Cardiac fibroblast (primary cell): ENCODE results near the gene UVSSA.

Source experiments
- DNase-seq, 2 donors: peaks; one replicate each; pipeline versions ENCODE4 v3.0.0 to v3.0.0-alpha.2; 2010; ENCODE audit warnings: low read depth in 2 of 2
- H3K4me3 ChIP-seq, 2 donors: replicated peaks in 1 of 2; 1 replicate in 1 of 2; 2 replicates in 1 of 2; pipeline ENCODE4 v1.5.1; 2011; ENCODE audit warnings: low read depth in 2 of 2, low read length in 2 of 2, mild to moderate bottlenecking in 2 of 2, moderate library complexity in 1 of 2
- TF ChIP-seq, protein P1 (sequence below): IDR thresholded peaks from one replicate; pipeline ENCODE4 v1.5.1; 2011; ENCODE audit warnings: low read depth, mild to moderate bottlenecking, low read length, inconsistent platforms

UVSSA gene

DNA sequence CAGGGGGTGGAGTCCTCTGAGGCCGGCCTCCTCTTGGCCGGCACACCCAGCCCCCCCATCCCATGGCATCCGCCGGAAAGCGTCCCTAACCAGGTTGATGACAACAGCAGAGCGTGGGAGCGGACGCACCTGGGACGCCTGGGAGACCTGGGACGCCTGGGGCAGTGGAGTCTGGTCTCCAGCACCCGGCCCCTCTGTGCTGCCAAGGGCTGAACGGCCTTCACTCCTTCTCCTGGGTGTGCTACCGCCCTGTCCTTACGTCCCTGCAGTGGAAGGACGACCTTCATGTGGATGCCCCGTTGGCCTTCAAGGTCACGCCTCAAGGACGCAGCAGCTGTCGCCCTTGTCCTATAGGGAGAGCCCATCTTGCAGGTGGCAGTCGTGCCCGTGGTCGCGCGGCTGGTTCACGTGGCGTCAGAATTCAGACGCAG is 32.4 kb downstream of the UVSSA start:
- DNase-seq: no peak
- TF ChIP-seq, protein P1, sequence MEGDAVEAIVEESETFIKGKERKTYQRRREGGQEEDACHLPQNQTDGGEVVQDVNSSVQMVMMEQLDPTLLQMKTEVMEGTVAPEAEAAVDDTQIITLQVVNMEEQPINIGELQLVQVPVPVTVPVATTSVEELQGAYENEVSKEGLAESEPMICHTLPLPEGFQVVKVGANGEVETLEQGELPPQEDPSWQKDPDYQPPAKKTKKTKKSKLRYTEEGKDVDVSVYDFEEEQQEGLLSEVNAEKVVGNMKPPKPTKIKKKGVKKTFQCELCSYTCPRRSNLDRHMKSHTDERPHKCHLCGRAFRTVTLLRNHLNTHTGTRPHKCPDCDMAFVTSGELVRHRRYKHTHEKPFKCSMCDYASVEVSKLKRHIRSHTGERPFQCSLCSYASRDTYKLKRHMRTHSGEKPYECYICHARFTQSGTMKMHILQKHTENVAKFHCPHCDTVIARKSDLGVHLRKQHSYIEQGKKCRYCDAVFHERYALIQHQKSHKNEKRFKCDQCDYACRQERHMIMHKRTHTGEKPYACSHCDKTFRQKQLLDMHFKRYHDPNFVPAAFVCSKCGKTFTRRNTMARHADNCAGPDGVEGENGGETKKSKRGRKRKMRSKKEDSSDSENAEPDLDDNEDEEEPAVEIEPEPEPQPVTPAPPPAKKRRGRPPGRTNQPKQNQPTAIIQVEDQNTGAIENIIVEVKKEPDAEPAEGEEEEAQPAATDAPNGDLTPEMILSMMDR: no peak
- H3K4me3 ChIP-seq: no peak overlapping the region

DNA sequence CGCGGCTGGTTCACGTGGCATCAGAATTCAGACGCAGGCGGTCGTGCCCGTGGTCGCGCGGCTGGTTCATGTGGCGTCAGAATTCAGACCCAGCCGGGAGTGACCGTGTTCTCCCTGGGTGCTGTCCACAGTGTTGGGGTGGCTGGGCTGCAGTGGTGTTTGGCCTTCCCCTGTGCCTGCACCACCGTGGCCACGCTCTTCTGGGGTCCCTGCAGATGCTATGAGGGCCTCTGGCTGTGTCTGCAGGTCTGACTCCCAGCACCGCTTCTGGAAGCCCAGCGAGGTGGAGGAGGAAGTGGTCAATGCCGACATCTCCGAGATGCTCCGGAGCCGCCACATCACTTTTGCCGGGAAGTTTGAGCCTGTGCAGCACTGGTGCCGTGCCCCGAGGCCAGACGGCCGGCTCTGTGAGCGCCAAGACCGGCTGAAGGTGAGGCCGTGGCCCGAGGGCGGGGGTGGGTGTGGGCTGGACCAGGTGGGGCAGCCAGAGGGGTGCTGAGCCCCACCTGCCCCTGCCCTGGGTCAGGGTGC is 32.9 kb downstream of the UVSSA start:
- DNase-seq: no peak
- TF ChIP-seq, protein P1: no peak
- no peak overlapping the region for H3K4me3 ChIP-seq

DNA sequence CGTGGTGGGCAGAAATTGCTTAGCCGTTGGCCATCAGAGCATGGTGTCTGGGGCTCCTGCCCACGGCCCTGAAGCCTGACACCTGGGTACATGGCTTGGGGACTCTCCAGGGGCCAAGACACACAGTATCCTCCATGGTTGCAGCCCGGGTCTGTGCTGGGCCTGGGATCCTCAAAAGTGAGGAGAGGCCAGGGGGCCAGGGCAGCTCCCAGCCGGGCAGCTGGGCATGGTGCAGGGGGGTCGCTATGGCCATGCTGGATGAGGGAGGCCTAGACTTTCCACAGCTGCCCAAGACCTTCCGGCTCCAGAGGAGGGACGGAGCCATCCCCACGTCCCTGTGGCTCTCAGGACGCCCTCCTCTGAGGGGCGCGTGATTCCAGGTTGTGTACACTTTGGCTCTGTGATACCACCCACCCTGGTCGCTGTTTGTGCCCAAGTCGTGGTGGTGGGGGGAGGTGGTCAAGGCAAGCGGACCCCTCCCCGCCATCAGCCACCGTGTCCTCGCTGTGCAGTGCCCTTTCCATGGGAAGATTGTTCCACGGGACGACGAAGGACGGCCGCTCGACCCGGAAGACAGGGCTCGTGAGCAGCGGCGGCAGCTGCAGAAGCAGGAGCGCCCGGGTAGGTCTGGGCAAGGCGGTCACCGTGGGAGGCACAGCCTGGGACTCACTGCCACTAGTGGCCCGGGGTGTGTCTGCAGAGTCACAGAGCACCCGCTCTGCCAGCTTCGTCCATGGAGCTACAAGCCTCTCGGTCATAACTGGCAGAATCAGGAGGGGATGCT is 33.6 kb downstream of the UVSSA start:
- TF ChIP-seq, protein P1: no peak
- no peak overlapping the region for H3K4me3 ChIP-seq
- no peak for DNase-seq

DNA sequence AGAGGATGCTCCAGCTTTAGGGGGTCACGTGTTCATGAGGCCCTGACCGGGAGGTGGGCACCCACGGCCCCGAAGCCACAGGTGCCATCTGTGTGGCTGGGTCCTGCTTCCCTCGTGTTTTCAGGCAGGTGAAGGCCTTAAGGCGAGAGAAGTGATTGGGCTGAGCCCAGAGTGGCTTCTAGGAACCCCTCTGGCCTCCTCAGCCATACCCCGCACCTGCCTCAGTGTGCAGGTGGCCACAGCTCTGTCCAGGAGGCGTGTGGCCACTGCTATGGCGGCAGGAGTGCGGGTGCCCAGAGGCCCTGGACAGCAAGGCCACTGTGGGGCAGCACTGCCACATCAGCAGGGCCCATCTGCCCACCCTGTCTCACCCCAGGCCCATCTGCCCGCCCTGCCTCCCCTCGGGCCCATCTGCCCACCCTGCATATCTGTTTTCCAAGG is 34.2 kb downstream of the UVSSA start:
- no peak for DNase-seq
- TF ChIP-seq, protein P1: no peak
- no peak overlapping the region for H3K4me3 ChIP-seq

DNA sequence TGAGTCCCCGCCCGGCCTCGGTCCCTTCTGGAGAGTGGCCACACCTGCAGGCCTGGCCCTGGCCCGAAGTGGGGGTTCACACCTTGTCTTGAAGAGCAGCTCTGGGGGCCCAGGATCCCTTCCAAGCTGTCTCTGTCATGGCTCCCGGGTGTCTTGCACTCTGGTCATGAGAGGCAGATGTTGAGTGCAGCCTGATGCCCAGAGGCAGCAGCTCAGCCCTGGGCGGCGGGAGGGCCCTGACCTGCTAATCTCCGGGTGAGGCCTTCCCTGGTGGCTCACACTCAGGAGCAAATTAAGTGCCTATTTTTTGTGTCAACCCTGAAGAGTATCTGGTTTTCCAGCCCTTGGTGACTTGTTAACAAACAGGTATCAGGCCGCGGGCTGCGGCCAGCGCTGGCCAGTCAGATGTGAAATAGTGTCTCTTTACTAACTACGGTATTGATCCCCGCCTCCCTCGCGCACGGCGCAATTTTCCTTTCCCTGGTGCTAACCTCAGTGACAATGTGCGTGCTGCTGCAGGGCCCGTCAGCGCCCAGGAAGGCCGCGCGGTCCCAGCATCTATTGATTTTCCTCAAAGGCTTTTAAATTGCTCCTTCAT is 35.0 kb downstream of the UVSSA start:
- TF ChIP-seq, protein P1: no peak
- DNase-seq: no peak
- H3K4me3 ChIP-seq: no peak overlapping the region

DNA sequence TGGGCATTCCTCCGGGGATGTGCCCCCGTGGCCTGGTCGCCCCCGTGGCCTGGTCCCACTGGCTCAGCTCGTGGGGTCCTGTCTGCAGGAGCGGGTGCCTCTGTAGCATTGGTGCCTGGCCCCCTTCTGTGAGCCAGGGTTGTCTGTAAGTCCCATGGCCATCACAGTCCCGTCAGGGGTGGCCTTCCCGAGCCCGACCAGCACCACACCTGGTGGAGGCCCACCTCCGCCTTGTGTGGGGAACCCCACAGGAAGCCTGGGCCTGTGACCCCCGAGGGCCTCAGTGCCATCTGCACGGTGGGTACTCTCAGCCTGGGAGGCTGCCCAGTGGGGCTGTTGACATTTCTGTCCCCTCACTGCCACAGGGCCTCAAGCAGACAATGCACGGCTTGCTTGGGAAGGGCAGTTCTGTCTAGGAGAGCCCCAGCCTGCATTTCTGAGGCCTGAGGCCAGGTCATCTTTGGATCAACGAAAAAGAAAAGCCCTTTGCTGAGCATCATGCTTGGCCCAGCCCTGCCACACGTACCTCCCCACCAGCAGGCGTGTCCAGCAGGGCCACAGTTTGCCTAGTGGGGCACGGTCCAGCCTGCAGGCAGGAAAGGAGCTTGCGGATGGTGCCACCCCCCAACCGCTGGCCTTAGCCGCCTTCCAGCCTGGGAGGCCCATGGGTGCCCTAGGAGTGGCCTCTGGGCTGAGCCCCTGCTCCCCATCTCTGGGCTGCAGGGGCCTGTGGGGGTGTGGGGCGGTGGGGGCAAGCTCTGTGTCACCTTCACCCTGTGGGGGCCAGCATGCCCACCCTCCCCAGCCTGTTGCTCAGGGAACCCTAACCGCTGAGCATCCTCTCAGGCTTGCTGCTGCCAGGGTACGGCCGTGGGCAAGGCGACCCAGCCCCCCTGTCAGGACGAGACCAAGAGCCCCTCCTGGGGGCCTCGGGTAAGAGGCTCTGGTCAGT is 36.0 kb downstream of the UVSSA start:
- TF ChIP-seq, protein P1: no peak
- no peak overlapping the region for H3K4me3 ChIP-seq
- no peak for DNase-seq
